Measurements from ENCODE around the gene RABGAP1L. TPM values are rescaled to one million over a fixed set of nuclear protein-coding genes. Genes with fewer than 3 reads are reported as not detected.

The RABGAP1L gene
- total RNA-seq, 2 donors from 2014 or later, result 37.9 to 59.8 TPM

DNA sequence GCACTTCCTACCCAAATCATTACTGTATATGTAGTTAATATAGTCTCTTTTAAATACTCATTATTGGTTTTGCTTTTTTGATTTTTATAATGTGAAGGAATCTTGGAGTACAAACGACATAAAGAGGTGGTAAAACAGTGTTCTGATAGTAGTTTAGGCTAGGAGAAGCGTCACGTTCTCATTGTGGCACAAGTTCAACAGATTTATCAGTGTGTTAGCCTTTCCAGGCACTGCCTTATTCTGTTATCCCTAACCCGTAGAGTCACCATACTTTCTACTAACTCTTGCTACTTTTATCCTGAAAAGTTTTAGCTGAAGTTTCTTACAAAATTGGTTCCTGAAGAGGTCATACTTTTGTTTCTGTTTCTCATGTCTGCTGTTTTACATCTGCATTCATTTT is 665.8 kb downstream of the RABGAP1L start:
- DNase-seq (ENCODE audit: low spot score), result no peak

DNA sequence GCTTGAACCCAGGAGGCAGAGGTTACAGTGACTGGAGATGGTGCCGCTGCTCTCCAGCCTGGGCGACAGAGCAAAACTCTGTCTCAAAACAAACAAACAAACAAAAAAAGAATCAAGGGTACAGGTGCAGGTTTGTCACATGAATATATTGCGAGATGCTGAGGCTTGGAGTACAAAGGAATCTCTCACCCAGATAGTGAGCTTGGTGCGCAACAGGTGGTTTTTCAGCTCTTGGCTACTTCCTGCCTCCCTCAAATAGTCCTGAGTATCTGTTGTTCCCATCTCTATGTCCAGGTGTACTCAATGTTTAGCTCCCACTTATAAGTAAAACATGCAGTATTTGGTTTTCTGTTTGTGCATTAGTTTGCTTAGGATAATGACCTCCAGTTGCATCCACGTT is 666.5 kb downstream of the RABGAP1L start:
- no peaks in the 10 kb centered on the region for H3K9me3 ChIP-seq

More for the DNA sequence above, 665.8 kb downstream of the RABGAP1L start:
- H3K4me1 ChIP-seq (ENCODE audit: control insufficient read depth in 1 of 2, low read depth in 2 of 2), result no peaks in the 10 kb centered on the region
- H3K36me3 ChIP-seq, result no peaks in the 10 kb centered on the region
- H3K9me3 ChIP-seq, result no peaks in the 10 kb centered on the region
- H3K27me3 ChIP-seq (replicated peaks; ENCODE audit: insufficient read depth), result no peaks in the 10 kb centered on the region
- no peak overlapping the region for H3K27ac ChIP-seq
- TF ChIP-seq, protein P1, sequence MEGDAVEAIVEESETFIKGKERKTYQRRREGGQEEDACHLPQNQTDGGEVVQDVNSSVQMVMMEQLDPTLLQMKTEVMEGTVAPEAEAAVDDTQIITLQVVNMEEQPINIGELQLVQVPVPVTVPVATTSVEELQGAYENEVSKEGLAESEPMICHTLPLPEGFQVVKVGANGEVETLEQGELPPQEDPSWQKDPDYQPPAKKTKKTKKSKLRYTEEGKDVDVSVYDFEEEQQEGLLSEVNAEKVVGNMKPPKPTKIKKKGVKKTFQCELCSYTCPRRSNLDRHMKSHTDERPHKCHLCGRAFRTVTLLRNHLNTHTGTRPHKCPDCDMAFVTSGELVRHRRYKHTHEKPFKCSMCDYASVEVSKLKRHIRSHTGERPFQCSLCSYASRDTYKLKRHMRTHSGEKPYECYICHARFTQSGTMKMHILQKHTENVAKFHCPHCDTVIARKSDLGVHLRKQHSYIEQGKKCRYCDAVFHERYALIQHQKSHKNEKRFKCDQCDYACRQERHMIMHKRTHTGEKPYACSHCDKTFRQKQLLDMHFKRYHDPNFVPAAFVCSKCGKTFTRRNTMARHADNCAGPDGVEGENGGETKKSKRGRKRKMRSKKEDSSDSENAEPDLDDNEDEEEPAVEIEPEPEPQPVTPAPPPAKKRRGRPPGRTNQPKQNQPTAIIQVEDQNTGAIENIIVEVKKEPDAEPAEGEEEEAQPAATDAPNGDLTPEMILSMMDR (IDR thresholded peaks at IDR 0.05), result no peak
- ATAC-seq (ENCODE audit: insufficient number of reproducible peaks, low FRiP score, low read depth), result no peak
- H3K4me3 ChIP-seq, result no peak overlapping the region

DNA sequence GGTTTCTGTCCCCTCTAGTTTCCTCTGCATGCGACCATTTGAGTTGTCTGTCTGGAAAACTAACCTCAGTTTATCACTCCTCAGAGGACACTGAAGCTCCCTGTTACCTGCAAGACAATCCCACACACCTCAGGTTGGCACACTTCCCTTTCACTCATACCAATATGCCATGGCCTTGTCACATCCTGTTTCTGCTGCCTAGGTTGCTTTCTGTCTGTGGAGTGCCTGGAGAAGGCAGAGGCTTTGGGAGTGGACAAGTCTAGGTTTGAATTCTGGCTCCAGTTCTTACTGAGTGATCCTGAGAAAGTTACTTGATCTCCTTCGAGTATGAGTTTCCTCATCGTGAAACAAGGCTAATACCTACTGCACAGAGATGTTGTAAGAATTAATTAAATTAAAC is 668.9 kb downstream of the RABGAP1L start:
- TF ChIP-seq, protein P1 (IDR thresholded peaks at IDR 0.05), result no peak

More for the DNA sequence above, 666.5 kb downstream of the RABGAP1L start:
- H3K4me1 ChIP-seq (ENCODE audit: control insufficient read depth in 1 of 2, low read depth in 2 of 2), result no peaks in the 10 kb centered on the region
- no peaks in the 10 kb centered on the region for H3K36me3 ChIP-seq
- H3K4me3 ChIP-seq, result no peak overlapping the region
- no peaks in the 10 kb centered on the region for H3K27me3 ChIP-seq (replicated peaks; ENCODE audit: insufficient read depth)
- TF ChIP-seq, protein P1 (IDR thresholded peaks at IDR 0.05), result no peak
- no peak for ATAC-seq (ENCODE audit: insufficient number of reproducible peaks, low FRiP score, low read depth)
- no peak overlapping the region for H3K27ac ChIP-seq
- DNase-seq (ENCODE audit: low spot score), result no peak

DNA sequence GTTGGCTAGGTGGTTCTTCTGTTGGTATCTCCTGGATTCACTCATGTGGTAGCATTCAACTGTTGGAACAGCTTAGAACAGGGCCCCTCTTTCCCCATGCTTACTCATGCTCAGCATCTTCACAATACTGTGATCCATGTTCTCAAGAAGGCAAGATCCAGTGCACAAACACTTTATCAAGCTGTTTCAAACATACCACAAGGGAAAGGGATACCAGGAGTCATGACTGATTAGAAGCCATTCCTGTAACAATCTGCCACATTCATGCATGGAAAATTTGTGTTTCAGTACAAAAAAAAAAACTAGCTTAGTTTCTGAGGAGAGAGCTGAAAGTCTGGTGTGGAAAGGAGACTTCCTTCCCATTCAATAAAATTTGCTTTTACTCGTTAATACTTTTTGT is 670.7 kb downstream of the RABGAP1L start:
- no peak overlapping the region for H3K27ac ChIP-seq
- no peak overlapping the region for H3K4me3 ChIP-seq
- TF ChIP-seq, protein P1 (IDR thresholded peaks at IDR 0.05), result no peak
- H3K9me3 ChIP-seq, result no peaks in the 10 kb centered on the region
- DNase-seq (ENCODE audit: low spot score) (no peak), ATAC-seq (ENCODE audit: insufficient number of reproducible peaks, low FRiP score, low read depth) (no peak)
- H3K27me3 ChIP-seq (replicated peaks; ENCODE audit: insufficient read depth), result no peaks in the 10 kb centered on the region
- no peaks in the 10 kb centered on the region for H3K36me3 ChIP-seq
- H3K4me1 ChIP-seq (ENCODE audit: control insufficient read depth in 1 of 2, low read depth in 2 of 2), result no peaks in the 10 kb centered on the region

More for the DNA sequence above, 668.9 kb downstream of the RABGAP1L start:
- Histone ChIP-seq H3K36me3 (no peaks in the 10 kb centered on the region), H3K9me3 (no peaks in the 10 kb centered on the region), H3K27me3 (replicated peaks; ENCODE audit: insufficient read depth) (no peaks in the 10 kb centered on the region), H3K4me1 (ENCODE audit: control insufficient read depth in 1 of 2, low read depth in 2 of 2) (no peaks in the 10 kb centered on the region), H3K27ac (no peak overlapping the region), H3K4me3 (no peak overlapping the region)
- DNase-seq (ENCODE audit: low spot score), result no peak
- ATAC-seq (ENCODE audit: insufficient number of reproducible peaks, low FRiP score, low read depth), result no peak

DNA sequence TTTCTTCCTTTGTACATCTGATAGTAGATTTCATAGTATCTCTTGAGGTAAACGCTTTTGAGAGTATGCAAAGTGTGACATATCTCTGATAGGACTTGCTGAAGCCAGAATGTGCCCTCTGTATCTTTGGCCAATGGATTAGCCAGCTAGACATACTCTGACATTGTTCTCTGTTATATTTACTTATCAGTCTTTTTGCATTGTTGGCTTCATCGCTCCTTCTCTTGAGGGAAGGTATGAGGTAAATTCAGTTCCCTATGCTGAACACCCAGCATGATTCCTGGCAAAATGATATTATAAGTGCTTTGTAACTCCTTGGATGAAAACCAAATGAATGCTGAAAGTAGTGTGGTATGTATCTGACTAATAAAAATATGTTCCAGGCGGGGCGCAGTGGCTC is 677.2 kb downstream of the RABGAP1L start:
- Histone ChIP-seq H3K4me1 (ENCODE audit: control insufficient read depth in 1 of 2, low read depth in 2 of 2) (no peaks in the 10 kb centered on the region), H3K27me3 (replicated peaks; ENCODE audit: insufficient read depth) (no peaks in the 10 kb centered on the region), H3K27ac (no peak overlapping the region), H3K4me3 (no peak overlapping the region), H3K9me3 (no peaks in the 10 kb centered on the region), H3K36me3 (no peaks in the 10 kb centered on the region)
- TF ChIP-seq, protein P1 (IDR thresholded peaks at IDR 0.05), result no peak
- no peak for ATAC-seq (ENCODE audit: insufficient number of reproducible peaks, low FRiP score, low read depth)
- DNase-seq (ENCODE audit: low spot score), result no peak

All from thoracic aorta (tissue), 2 donors.